Measurements from ENCODE around the gene CFAP46. TPM values are rescaled to one million over a fixed set of nuclear protein-coding genes. Genes with fewer than 3 reads are reported as not detected.

Gene CFAP46
- total and polyA plus RNA-seq, 10 of the 15 experiments (the other 5 are each of a cell fraction or from before 2014, with no cell fraction given): 0.01 to 0.18 (median 0.03) TPM; not detected in 7

- no peak for TF ChIP-seq RELB (IDR thresholded peaks at IDR 0.05; ENCODE audit: low read depth)
- no peak for TF ChIP-seq CTCF (IDR thresholded peaks at IDR 0.05 in 2 of 3, conservative IDR thresholded peaks at IDR 0.05 in 1 of 3; ENCODE audit: control insufficient read depth in 2 of 3, extremely low read depth in 1 of 3, insufficient read depth in 1 of 3, low read depth in 3 of 3, low read length in 3 of 3)
- TF ChIP-seq SMAD5 (IDR thresholded peaks at IDR 0.05; ENCODE audit: low read depth): no peak
- TF ChIP-seq SPI1 (IDR thresholded peaks at IDR 0.05; ENCODE audit: borderline replicate concordance, insufficient read depth, low read depth, low read length): no peak
- TF ChIP-seq ASH2L (IDR thresholded peaks at IDR 0.05; ENCODE audit: borderline replicate concordance, low read depth): no peak
- TF ChIP-seq SMC3 (IDR thresholded peaks at IDR 0.05; ENCODE audit: borderline replicate concordance, low read length): no peak
These were observed 110.0 kb downstream of the CFAP46 start (continued) for GRCh38 chr10:132832186-132832969.

GRCh38 chr10:132829403-132829802 lies 113.0 kb downstream of the CFAP46 start:
- FAIRE-seq (no peak), DNase-seq (ENCODE audit: low read depth, low spot score) (no peak), ATAC-seq (no peak)
- Histone ChIP-seq H3K4me1 (ENCODE audit: control insufficient read depth, insufficient read depth, low read length) (no peaks in the 10 kb centered on the region), H4K20me1 (ENCODE audit: control insufficient read depth, insufficient read depth) (no peaks in the 10 kb centered on the region), H3K36me3 (ENCODE audit: control insufficient read depth in 2 of 2, insufficient read depth in 2 of 2, low read length in 1 of 2) (no peaks in the 10 kb centered on the region; a peak in 1 of 4 replicates), H3K27ac (ENCODE audit: control insufficient read depth, insufficient read depth) (no peak overlapping the region), H3K9ac (ENCODE audit: control insufficient read depth, insufficient read depth, low read length) (no peak overlapping the region), H3K4me2 (ENCODE audit: control insufficient read depth, insufficient read depth) (no peak overlapping the region), H3K27me3 (replicated peaks in 1 of 2; ENCODE audit: control insufficient read depth in 2 of 2, insufficient read depth in 2 of 2, low read length in 1 of 2) (no peaks in the 10 kb centered on the region), H3K9me3 (replicated peaks; ENCODE audit: control insufficient read depth, insufficient read depth, low read length) (peaks cover 4% of the 10 kb centered on the region; the same call in 2 of the 3 replicates), H2AFZ (ENCODE audit: control insufficient read depth, low read depth, low read length) (no peak overlapping the region), H3K79me2 (ENCODE audit: control insufficient read depth, insufficient read depth, low read length) (no peaks in the 10 kb centered on the region), H3K4me3 (no peak overlapping the region)
- in situ Hi-C loops (cut with MboI) (no loop called here), intact Hi-C loops (cut with micrococcal nuclease; ENCODE audit: unreplicated experiment) (no loop called here)
- RAD21 ChIA-PET (ENCODE audit: unreplicated experiment): no interaction called here
- BruUV-seq (replicated peaks): no TSS peak
- SMC1A ChIA-PET (ENCODE audit: uncharacterized antibody, unreplicated experiment): no interaction called here
- POLR2A ChIA-PET: no interaction called here
- CTCF ChIA-PET: no interaction called here
- WGBS (ENCODE audit: insufficient coverage, insufficient replicate concordance, low lambda C conversion rate, missing lambda C conversion rate): 33% methylated on average over 8 of the region's 8 CpGs
- TF ChIP-seq NFXL1 (IDR thresholded peaks at IDR 0.05; ENCODE audit: borderline replicate concordance): no peak
- TF ChIP-seq HDAC2 (IDR thresholded peaks at IDR 0.05): no peak
- no peak for TF ChIP-seq FOS (IDR thresholded peaks at IDR 0.05; ENCODE audit: borderline replicate concordance, extremely low read depth, insufficient read length)
- TF ChIP-seq BACH1 (IDR thresholded peaks at IDR 0.05; ENCODE audit: borderline replicate concordance): no peak
- no peak for TF ChIP-seq RFX5 (IDR thresholded peaks at IDR 0.05; ENCODE audit: low read depth, low read length)
- no peak for TF ChIP-seq ELK1 (IDR thresholded peaks at IDR 0.05; ENCODE audit: low read depth, low read length)
- no peak for TF ChIP-seq TARDBP (IDR thresholded peaks at IDR 0.05; ENCODE audit: borderline replicate concordance)
